ENCODE results near the gene GPX8.

GPX8 gene

GRCh38 chr5:55114061-55114460, 45.9 kb upstream of the GPX8 start:
- TF ChIP-seq POLR2AphosphoS5 (IDR thresholded peaks at IDR 0.05; ENCODE audit: low read depth) (no peak), SPI1 (IDR thresholded peaks at IDR 0.05; ENCODE audit: borderline replicate concordance, low read depth) (no peak), CTCF (IDR thresholded peaks at IDR 0.05; ENCODE audit: insufficient read depth, low read length) (no peak), GABPA (IDR thresholded peaks at IDR 0.05; ENCODE audit: low read depth) (no peak)
- TF ChIP-seq, protein P1, sequence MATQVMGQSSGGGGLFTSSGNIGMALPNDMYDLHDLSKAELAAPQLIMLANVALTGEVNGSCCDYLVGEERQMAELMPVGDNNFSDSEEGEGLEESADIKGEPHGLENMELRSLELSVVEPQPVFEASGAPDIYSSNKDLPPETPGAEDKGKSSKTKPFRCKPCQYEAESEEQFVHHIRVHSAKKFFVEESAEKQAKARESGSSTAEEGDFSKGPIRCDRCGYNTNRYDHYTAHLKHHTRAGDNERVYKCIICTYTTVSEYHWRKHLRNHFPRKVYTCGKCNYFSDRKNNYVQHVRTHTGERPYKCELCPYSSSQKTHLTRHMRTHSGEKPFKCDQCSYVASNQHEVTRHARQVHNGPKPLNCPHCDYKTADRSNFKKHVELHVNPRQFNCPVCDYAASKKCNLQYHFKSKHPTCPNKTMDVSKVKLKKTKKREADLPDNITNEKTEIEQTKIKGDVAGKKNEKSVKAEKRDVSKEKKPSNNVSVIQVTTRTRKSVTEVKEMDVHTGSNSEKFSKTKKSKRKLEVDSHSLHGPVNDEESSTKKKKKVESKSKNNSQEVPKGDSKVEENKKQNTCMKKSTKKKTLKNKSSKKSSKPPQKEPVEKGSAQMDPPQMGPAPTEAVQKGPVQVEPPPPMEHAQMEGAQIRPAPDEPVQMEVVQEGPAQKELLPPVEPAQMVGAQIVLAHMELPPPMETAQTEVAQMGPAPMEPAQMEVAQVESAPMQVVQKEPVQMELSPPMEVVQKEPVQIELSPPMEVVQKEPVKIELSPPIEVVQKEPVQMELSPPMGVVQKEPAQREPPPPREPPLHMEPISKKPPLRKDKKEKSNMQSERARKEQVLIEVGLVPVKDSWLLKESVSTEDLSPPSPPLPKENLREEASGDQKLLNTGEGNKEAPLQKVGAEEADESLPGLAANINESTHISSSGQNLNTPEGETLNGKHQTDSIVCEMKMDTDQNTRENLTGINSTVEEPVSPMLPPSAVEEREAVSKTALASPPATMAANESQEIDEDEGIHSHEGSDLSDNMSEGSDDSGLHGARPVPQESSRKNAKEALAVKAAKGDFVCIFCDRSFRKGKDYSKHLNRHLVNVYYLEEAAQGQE (IDR thresholded peaks at IDR 0.05; ENCODE audit: insufficient replicate concordance, low read depth): no peak
- no peak overlapping the region for H3K27ac ChIP-seq (replicated peaks)
- H3K27me3 ChIP-seq (ENCODE audit: insufficient read depth, poor library complexity, severe bottlenecking): no peaks in the 10 kb centered on the region
- H3K4me3 ChIP-seq (replicated peaks; ENCODE audit: insufficient read depth, low read length): no peak overlapping the region
- no peak for DNase-seq (ENCODE audit: low read depth in 1 of 2, low spot score in 1 of 2)

DNA sequence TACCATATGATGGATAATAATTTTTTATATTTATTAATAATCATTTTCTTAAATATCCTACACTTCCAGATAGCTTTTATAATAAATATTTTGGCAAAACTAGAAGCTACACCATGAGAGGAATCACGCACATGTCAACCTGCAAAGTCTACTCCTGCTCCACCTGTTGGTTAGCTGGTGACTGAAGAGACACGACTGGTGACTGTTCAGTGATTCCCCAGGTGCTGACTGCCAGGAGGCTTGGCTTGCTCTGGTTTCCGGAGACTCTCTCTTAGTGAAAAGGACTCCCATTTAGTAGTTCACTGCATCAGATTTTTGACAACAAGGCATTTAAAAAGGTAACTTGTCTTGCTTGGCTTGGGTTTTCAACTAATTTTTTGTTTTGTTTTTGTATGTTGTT, 36.6 kb upstream of the GPX8 start:
- DNase-seq (ENCODE audit: low read depth in 1 of 2, low spot score in 1 of 2): no peak
- H3K27me3 ChIP-seq (ENCODE audit: insufficient read depth, poor library complexity, severe bottlenecking): no peaks in the 10 kb centered on the region
- H3K27ac ChIP-seq (replicated peaks): no peak overlapping the region
- H3K4me3 ChIP-seq (replicated peaks; ENCODE audit: insufficient read depth, low read length): no peak overlapping the region
- TF ChIP-seq SPI1 (IDR thresholded peaks at IDR 0.05; ENCODE audit: borderline replicate concordance, low read depth): no peak
- no peak for TF ChIP-seq GABPA (IDR thresholded peaks at IDR 0.05; ENCODE audit: low read depth)
- TF ChIP-seq, protein P1 (IDR thresholded peaks at IDR 0.05; ENCODE audit: insufficient replicate concordance, low read depth): no peak
- no peak for TF ChIP-seq POLR2AphosphoS5 (IDR thresholded peaks at IDR 0.05; ENCODE audit: low read depth)
- TF ChIP-seq CTCF (IDR thresholded peaks at IDR 0.05; ENCODE audit: insufficient read depth, low read length): no peak

GRCh38 chr5:55134053-55134722, 25.8 kb upstream of the GPX8 start:
- Histone ChIP-seq H3K27ac (replicated peaks) (no peak overlapping the region), H3K27me3 (ENCODE audit: insufficient read depth, poor library complexity, severe bottlenecking) (no peaks in the 10 kb centered on the region), H3K4me3 (replicated peaks; ENCODE audit: insufficient read depth, low read length) (no peak overlapping the region)
- DNase-seq (ENCODE audit: low read depth in 1 of 2, low spot score in 1 of 2): no peak
- TF ChIP-seq CTCF (IDR thresholded peaks at IDR 0.05; ENCODE audit: insufficient read depth, low read length): no peak
- TF ChIP-seq GABPA (IDR thresholded peaks at IDR 0.05; ENCODE audit: low read depth): no peak
- TF ChIP-seq SPI1 (IDR thresholded peaks at IDR 0.05; ENCODE audit: borderline replicate concordance, low read depth): no peak
- TF ChIP-seq POLR2AphosphoS5 (IDR thresholded peaks at IDR 0.05; ENCODE audit: low read depth): no peak
- TF ChIP-seq, protein P1 (IDR thresholded peaks at IDR 0.05; ENCODE audit: insufficient replicate concordance, low read depth): no peak

All from HL-60 (cell line).